NCI-H2227 treated with DMSO at 0.1 percent for 48 hours (cell line): ENCODE results near the gene COL4A2.
"Not testable (repeated sequence)": the region's sequence is repeated elsewhere in the genome, so short reads cannot be mapped to it uniquely, and the experiment has no call there.

Experiments
- DNase-seq: peaks from one replicate; lab custom pipeline; 2025; lab: John Stamatoyannopoulos, UW

COL4A2 gene

GRCh38 chr13:110438776-110439175, 131.7 kb downstream of the COL4A2 start:
- no peak for DNase-seq

DNA sequence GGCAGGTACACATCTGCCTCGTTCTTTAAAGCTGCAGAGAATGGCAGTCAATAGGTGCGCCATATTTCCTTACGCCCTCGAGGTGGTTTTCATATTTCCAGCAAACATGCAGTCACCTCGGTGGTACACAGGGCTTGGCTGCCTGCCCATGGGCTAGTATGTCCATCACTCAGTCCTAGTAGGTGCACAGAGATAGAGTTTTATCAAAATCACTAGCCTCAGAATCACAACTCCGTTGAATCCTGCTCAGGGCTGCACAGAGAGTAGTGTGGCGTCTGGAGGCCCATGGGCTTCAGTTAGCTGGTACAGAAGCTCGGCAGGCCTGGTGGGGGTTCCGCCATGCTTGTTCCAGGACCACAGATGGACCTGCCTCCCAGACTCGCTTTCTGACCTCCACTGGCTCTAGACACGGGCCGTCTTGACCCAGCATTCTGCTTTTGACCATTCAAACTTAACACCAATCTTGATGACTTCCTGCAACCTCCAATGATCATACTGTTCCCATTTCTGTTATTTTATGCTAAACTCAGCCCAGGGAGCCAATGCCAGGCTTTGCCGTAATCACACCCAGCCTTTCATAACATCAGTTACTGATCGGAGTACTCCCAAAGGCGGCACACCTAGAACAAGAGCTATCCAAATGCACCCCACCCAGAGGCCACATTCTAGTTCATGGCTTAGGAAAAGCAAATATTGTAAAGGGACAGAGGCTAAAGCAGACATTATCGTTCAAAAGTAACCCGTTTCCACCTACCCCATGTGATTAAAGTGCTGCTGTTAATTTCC, 134.1 kb downstream of the COL4A2 start:
- DNase-seq: no peak

GRCh38 chr13:110442930-110443621, 136.0 kb downstream of the COL4A2 start:
- DNase-seq: no peak

DNA sequence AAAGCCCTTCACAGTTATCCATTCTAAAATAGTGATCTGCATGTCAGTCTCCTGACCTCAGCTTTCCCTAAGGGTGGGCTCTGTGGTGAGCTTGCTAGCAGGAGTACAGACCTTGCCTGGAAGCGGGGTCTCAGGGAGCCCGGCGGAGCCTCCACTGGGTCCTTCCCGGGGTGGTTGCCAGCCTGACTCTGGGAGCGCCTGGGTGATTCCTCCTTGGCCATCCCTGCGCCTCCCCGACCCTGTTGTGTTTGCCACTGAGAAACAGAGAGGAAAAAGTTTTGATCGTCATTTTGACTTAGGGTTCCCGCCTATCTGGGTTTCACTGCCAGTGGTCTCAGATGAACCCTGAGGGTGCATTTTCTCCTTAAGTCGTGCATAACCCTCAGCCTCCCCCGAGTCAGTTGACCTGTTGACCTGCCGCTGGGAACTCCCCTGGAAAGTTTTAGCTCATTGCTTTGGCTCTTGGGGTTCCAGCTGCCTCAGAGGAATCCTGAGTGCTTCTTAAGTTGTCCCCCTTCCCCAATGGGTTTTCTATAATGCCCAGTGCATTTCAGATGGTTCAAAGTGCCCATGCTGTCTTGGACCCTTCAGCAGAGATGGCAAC, 136.6 kb downstream of the COL4A2 start:
- no peak for DNase-seq

GRCh38 chr13:110444226-110444653, 137.2 kb downstream of the COL4A2 start:
- no peak for DNase-seq

- DNase-seq: no peak
Measured at GRCh38 chr13:110445183-110445582, 138.1 kb downstream of the COL4A2 start.

GRCh38 chr13:110445722-110446574, 138.9 kb downstream of the COL4A2 start:
- no peak for DNase-seq

DNA sequence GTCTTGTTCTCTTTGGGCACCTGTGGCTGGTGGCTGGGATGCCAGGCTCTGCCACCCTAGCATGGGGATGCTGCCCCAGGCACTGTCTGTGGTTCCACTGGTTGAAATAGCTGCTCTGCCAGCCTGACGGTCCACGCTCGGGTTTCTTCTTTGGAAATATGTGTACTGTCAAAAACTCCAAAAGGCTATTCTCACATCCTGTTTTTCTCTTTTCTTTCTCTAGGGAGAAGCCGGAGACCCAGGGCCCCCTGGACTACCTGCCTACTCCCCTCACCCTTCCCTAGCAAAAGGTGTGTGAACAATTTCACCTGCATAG, 139.4 kb downstream of the COL4A2 start:
- DNase-seq: no peak

GRCh38 chr13:110447058-110447511, 140.0 kb downstream of the COL4A2 start:
- DNase-seq: no peak

- DNase-seq: no peak
Measured at GRCh38 chr13:110447801-110448200, 140.7 kb downstream of the COL4A2 start.

DNA sequence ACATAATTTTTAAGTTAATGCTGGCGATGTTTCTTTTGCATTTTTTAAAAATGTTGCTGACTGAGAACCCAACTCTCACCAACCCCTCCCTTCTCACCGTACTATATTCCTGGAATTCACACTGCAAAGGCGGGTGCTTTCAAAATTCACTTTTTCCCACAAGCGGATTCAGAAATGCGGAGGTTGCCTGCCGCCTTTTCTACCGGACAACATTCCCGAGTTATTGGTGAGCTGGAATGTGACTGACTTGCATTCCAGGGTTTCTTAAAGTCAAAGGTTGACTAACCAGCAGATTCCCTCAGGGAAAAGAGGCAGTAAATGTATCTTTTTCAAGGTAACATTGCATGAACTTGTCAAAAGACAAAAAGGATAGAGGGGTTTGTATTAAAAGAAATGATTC, 141.1 kb downstream of the COL4A2 start:
- DNase-seq: no peak

DNA sequence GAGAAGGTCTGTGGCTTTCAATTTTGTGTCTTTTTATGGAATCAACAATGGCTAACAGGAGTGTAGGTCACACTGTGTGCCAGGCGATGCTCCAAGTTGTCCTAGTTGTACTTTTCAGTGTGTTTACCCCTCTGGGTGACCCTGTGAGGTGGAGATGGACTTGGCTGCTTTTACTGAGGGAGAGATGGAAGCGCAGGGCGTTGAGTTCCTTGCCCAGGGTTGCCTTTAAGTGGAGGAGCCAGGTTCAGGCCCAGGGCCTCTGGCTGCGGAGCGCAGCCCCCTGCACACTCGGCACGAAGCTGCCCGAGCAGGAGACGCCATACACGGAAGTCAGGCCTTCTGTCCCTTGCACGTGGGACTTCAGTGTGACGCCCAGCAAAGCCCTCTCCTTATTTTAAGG, 141.6 kb downstream of the COL4A2 start:
- no peak for DNase-seq

- DNase-seq: no peak
Measured at GRCh38 chr13:110449219-110450015, 142.3 kb downstream of the COL4A2 start.

- DNase-seq: no peak
Measured at GRCh38 chr13:110450016-110450900, 143.2 kb downstream of the COL4A2 start.

DNA sequence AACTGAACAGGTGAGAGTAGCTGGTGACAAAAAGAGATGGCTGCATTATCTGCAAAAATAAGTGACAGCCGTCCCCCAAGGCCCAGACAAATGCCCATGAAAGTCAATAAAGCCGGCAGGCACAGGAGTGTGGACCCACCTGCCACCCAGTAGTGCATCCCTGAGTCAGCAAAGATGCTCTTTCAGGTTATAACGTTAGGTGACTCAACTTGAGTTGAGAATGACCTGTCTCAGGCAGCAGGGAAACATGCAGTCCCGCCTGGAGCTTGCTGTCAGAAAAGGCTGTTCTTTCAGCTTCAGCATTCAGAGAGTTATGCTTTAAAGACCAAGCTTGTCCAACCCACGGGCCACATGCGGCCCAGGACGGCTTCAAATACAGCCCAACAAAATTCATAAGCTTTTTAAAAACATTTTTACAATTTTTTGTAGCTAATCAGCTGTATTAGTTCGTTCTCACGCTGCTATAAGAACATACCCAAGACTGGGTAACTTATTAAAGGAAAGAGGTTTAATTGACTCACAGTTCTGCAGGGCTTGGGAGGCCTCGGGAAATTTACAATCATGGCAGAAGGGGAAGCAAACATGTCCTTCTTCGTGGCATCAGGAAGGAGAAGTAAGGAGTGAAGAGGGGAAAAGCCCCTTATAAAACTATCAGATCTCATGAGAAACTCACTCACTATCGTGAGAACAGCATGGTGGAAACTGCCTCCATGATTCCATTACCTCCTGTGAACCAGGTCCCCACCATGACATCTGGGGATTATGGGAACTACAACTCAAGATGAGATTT, 144.1 kb downstream of the COL4A2 start:
- DNase-seq: no peak

DNA sequence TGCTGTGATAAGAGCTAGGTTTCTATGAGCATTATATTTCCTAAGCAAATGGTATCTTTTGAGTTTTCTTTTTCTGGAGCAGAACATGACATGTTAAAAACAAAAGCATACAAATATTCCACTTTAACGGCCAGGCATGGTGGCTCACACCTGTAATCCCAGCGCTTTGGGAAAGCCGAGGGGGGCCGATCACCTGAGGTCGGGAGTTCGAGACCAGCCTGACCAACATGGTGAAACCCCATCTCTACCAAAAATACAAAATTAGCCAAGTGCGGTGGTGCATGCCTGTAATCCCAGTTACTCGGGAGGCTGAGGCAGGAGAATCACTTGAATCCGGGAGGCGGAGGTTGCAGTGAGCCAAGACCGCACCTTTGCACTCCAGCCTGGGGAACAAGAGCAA, 146.0 kb downstream of the COL4A2 start:
- DNase-seq: not testable (repeated sequence)

GRCh38 chr13:110453797-110454196, 146.7 kb downstream of the COL4A2 start:
- DNase-seq: no peak

- DNase-seq: no peak
Measured at GRCh38 chr13:110454227-110454859, 147.3 kb downstream of the COL4A2 start.

DNA sequence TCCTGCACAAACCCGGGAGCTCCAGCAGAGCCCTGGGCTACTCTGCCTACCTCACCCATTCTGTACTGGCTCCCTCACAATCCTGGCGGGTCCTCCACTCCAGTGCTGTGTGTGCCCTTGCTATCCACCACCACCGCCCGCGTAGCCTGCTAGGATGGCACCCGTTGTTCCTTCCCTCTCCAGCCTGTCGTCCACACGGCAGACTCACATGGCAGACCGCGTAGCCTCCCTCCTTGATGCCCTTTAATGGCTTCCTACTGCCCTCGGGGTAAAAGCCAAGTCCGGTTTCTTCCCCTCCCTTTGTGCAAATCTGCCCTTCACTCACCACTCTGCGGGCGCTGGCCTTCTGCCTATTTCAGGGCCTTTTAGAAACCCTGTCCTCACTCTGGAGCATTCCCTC, 147.9 kb downstream of the COL4A2 start:
- DNase-seq: no peak
